Prostate gland (tissue), 2 donors: ENCODE data around the gene RFXAP.

Experiments used
- CTCF ChIP-seq, 4 experiments: fragments of 200-600 bp in 2 of 4; fragments of 450-650 bp in 2 of 4; sonication (generic) in 2 of 4; IDR thresholded peaks; 1 replicate in 3 of 4; 2 replicates in 1 of 4; pipeline ENCODE4 v1.5.1; 2016 to 2019; ENCODE audit warnings: antibody characterized with exemption in 4 of 4, mild to moderate bottlenecking in 2 of 4, moderate library complexity in 2 of 4
- POLR2A ChIP-seq: fragments of 450-650 bp; IDR thresholded peaks from one replicate; pipeline ENCODE4 v1.6.1; 2016; ENCODE audit warnings: antibody characterized with exemption, mild to moderate bottlenecking
- POLR2AphosphoS5 ChIP-seq: sonication (generic); formaldehyde crosslinking; IDR thresholded peaks from one replicate; pipeline ENCODE4 v1.6.1; 2017; ENCODE audit warnings: antibody characterized with exemption

GRCh38 chr13:36770741-36771140 is 48.3 kb upstream of the RFXAP start:
- TF ChIP-seq CTCF (IDR thresholded peaks at IDR 0.05) = no peak
- no peak for TF ChIP-seq POLR2A
- no peak for TF ChIP-seq POLR2AphosphoS5
